HL-60/S4 treated with phorbol 12-myristate 13-acetate at 8.2 ng/mL for 4 days and 3 days (cell line): ENCODE data around the gene NEK7.

Source experiments
- in situ Hi-C: fragments of 300-500 bp; cut with MboI; formaldehyde crosslinking; loops from 2 replicates; pipeline ENCODE4 v1.15.0; 2022; ENCODE audit warnings: low sequenced_read_pairs

The NEK7 gene

DNA sequence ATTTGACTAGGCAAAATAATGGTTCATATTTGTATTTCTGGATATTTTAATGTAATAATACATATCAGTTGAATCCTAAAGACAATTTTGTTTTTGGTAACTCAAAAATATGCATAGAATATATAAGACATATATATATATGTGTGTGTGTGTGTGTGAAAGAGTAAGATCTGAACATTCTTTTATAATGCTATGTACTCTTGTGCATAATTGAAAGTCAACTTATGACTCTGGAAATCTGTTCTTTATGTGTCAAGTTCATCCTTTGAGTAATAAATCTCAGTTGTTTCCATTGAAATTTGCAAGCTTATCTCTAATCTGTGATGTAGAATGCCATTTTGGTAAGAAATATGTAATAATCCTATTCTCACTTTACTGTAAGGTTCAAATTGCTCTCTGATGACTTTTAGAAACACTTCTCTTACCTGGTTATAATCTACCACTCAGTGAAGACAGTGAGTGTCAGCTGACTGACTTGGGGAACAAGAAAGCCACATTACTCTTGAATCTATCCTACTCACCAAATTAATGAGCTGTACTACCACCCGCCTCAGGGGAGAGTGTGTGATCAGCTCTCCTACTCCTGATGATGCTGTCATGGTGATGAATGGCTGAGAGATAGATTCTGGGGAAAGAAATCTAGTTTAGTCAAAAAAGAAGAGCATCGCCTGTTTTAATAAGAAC is 15.0 kb upstream of the NEK7 start:
- in situ Hi-C loops = no loop called here

DNA sequence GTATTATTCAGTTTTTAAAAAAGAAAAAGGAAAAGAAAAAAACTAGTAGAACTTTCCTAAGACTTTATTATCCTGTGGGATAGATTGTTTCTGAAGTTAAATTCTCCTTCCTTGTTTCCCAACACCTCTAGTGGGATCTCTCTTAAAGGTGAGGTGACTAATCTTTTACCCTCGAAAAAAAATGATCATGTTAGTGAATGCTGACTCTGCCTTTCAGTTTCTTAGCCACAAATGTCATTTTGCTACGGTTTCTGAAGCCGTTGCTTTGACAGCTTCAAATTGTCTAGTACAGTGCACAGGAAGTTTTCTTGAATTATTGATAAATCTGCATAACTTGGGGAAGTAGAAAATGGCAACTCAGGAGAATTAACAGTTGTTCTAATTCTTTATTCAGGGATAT is 13.0 kb upstream of the NEK7 start:
- in situ Hi-C loops = no loop called here

DNA sequence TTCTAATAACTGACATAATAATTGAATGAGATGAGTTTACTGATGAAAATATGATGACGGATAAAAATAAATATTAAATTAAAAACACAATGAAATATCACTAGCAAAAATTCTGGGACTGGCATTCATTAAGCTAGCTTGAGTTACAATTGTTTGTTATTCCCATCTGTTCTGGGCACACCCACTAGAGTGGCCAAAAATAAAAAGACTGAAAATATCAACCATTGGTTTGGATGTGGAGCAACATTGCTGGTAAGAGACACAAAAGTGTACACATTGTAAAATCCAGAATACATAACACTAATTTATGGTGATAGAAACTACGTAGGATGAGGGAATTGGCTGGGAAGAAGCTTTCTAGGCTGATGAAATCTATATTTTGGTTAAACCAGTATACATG is 9.6 kb upstream of the NEK7 start:
- in situ Hi-C loops = no loop called here

DNA sequence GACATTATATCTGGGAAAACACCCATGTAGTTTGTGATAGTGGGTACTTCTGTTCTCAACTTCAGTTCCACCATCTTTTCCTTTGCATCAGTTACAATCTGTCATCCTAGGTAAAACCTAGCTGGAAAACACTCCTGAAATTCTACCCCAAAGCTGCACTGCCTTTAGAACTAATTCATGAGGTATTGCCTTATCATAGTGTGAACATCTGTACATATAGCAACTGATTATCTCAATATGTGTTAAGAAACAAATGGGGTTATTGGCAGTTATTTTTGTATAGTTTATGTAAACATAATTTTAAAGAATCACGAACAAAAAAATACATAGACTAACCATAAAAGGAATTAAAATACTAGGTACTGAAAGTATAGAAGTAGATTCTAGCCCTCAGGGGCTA is 6.4 kb upstream of the NEK7 start:
- in situ Hi-C loops = no loop called here

DNA sequence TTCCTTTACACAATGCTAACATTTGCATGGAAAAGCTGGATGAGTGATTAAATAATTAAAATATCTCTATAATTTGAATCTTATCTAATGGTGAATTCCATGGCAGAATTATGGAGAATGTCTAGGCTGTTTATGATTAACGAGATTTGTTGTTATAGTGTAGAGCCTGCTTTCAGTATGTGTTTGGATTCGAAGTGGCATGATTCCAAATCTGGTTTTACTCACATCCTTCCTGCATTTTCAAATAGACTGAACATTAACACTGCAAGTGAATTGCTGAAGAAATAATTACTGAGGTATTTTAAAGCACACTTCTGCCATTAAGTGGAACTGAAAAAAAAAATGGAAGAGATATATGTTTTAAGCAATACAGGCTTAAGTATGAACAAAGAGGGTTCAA is 5.1 kb upstream of the NEK7 start:
- in situ Hi-C loops = no loop called here

DNA sequence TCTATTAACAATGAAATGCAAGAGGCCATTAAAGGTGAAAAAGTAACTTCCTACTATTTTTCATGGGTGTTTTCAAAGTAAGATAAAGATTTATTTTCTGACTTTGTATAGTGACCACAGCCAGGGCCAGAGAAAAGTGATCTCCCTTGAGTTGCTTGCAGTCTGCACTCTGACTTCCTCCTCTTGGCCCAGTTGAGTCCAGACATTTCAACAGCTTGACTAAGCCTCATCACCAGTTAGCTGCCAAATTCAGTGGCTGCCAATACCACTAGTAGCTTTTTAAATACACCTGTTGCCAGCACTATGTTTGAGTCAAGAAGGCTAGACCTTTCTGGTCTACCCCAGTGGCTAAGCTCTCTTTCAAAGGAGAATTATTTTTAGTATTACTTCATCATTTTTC is 3.7 kb upstream of the NEK7 start:
- in situ Hi-C loops = no loop called here

DNA sequence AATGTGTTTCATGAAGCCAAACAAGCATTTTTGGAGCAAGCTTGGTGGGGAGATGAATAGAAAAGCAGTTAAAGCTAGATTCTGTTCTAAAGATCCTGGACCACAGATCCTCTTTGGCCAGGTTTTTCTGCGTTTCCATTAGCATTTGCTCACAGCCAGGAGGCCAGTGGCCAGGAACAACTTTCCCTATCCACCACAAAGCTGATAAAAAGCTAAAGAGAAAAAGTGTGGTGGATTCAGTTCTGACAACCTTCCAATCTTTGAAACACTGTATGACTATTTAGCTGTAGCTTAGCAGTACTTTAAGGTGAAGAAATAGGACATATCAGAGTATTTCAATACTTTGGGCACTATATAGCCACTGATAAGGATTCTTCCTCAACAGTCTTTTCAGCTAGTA is 3.0 kb upstream of the NEK7 start:
- in situ Hi-C loops = no loop called here

DNA sequence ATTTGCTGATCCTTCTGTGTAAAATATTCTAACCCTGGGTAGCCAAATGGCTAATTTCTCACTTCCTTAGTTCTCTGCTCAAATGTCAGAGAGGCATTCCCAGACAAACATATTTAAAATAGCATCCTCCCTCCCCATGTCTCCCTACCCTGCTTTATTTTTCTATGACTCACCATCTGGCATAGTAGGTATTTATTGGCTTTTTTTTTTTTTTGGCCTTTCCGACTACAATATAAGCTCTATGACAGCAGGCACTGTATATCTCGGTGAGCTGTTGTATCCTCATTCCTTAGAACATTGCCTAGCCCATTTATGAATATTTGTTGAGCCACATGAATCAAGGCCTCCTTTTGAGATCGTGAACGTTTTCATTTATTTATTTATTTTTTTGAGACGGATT is 1.5 kb upstream of the NEK7 start:
- in situ Hi-C loops = no loop called here

DNA sequence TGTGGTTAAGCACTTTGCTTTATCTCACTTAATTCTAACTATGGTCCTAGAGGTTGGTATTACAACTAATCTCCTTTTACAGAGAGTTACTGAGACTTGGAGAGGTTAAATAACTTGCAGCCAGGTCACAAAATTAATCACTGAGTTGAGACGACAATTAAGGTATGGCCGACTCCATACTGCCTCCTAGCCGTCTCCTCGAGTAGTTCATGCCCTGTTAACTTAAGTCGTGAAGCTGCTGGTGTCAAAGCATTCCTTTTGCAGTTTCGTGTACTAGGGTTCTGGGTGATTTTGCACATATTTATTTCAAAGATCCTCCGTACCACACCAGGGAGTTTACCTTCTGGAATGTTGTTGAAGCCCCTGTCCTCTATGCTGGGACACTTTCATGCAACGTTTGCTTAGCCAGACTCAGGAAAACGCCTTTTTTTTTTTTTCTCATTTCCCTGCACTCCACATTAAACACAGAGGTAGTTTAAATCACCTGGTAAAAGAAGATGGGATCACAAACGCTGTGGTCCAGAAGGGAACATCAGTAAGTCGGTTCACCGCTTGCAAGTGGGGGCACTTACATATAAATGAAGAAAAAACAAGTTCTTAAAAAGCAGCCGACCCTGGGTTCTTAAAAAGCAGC is 570 bp upstream of the NEK7 start:
- in situ Hi-C loops = no loop called here

DNA sequence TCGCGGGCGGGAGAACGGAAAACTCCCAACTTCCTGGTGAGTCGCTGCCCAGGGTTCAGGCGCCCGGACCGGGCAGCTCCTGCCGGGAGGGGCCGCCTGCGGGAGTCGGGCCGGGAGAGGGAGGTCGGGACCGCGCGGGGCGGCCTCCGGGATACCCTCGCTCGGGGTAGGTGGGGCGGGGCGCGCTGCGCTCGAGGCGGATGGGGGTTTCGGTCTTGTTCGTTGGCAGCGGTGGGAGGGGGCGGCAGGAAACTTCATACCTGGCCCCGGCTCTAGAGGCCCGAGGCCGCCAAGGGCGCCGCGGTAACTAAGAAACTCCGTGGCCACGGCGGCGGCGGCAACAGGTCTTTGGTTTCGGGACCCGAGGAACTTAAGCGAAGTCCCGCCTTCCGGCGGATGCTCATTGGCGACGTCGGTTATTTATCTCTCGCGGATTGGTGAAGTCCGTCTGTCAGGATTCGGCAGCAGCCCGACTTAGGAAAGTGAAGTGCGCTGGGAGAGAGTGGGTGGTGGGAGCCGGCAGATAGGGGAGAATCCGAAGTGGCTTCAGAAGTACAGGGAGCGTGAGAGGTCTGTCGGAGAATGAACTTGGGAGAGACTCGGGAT is 546 bp downstream of the NEK7 start:
- in situ Hi-C loops = no loop called here

DNA sequence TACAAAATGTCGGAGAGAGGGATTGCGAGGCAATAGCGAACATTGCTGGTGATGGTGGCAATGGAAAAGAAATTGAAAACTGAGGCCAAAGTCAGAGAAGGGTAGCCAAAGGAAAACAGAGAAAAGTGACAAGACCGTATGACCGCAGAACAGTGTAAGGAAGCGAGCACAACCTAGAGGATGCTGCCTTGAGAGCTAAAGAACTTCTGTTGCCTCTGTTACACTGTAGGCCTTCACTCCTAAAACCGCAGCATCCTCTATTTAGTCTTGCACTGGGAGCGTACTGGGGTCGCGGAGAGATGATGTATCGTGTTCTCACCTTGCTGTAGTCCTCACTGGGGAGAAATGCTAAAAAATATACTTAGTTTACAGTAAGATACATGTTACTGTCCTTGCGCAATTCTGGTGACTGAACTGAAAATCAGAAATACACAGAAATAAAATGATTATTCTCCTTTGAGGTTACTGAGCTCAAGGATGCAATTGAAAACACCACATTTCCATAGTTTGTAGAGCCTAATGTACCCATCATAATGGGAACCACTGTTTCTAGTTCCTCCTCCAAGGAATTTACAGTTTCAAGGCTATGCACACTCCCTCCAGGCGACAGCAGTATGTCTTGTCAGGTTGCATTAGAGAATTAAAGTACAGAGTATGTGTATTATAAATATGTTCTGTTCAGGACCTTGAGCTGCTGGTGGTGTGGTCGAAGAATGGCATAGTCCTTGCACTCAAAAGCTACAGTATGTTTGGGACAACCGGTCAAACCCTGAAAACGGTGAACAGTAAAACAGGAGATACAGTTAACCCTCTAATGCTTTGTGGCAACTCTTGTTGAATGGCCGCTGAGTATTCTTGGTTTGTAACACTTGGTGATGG is 1.3 kb downstream of the NEK7 start:
- in situ Hi-C loops = no loop called here

DNA sequence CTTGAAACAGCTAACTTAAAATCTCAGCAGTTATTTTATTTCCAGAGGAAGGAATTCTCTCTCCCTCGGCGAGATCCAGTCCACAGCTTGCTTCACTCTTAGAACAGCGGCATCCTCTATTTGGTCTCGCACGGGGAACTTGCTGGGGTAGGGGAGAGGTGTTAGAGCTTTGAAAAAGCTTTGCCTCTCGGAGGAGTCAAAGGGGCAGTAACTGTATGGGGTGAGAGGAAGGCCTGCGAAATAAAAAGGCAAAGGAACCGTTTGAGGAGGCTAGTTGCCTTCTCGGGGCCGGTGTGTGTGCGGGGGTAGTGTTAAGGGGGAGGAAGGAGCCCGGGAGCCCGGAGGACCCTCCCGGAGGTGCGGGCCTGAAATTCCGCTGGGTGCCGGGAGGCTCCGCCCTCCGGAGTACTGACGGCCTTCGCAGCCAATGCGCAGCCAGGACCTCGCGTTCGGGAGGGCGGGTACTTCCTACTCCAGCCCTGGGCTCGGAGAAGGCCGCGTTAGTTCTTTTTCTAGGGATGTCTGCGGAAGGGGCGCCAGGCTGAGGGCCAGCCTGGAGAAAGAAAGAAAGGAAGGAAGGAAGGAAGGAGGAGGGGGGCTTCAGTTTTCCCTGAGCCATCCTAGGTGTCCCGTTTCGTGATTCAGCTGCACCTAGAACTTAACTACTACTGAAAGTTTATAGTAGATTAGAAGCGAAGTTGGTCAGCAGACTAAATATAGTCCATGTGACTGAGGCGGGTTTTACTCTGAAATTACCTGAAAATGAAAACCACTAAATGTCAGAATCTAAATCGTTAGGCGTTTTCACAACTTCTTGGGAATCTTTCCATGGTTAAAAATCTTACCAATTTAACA is 2.2 kb downstream of the NEK7 start:
- in situ Hi-C loops = no loop called here

DNA sequence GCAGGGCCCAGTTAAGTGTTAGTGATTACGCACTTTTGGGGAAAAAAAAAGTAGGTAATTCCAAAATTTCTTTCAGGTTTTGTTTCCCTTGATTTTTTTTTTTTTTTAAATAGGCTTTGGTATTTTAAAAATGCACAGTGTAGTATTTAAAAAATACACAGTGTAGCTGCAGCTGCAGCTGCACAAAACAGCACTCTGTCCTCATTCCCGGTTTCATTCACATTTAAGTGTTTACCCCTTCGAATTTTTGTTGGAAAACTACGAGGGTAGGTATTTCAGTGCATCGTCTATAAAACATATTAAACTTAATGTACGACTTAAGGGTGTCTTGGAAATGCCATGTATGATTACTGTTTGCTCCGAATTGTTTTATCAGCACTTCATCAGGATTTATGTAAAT is 3.4 kb downstream of the NEK7 start:
- in situ Hi-C loops = no loop called here

DNA sequence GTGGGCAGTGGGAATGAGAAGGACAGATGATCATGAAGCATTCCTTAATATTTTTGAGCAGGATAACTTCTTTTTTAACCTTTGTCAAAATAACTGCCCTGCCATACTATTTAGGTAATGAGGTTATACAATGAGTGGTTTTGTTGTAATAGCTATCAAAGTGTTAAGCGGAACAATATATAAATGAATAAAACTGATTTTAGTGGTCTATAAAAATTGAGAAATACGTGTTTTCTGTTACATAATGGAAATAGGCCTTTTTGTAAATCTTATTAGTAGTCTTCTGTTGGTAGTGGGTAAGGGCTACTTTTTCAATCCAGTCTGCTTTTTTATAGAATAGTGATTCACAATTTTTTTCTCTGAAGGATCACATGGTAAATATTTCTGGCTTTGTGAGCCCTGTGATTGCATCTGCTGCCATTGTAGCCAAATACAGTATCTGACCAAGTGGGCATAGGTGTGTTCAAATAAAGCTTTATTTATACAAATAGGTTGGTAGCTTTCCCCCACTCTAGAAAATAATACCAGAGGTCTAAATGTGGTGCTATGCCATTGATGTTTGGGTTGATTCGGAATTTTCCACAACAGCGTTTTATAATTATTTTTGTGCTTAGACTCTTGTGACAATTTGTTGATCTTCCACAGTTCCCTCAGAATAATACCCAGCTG is 4.3 kb downstream of the NEK7 start:
- in situ Hi-C loops = no loop called here

DNA sequence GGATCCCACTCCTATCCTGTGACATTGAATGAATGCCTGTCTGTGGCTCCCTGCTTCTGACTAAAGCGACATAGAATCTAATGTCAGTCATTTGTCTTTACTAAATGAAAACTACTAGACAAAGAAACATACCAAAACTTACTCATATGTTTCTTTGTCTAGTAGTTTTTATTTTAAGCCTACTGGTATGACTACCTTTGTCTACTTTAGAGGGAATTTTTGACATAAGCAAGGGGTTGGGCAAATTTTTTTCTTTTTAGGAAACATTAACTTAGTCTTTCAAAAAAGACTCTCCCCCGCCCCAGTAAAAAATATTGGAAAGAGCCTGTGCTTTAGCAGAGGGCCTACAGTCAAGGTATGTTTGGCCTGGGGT is 4.9 kb downstream of the NEK7 start:
- in situ Hi-C loops = no loop called here

DNA sequence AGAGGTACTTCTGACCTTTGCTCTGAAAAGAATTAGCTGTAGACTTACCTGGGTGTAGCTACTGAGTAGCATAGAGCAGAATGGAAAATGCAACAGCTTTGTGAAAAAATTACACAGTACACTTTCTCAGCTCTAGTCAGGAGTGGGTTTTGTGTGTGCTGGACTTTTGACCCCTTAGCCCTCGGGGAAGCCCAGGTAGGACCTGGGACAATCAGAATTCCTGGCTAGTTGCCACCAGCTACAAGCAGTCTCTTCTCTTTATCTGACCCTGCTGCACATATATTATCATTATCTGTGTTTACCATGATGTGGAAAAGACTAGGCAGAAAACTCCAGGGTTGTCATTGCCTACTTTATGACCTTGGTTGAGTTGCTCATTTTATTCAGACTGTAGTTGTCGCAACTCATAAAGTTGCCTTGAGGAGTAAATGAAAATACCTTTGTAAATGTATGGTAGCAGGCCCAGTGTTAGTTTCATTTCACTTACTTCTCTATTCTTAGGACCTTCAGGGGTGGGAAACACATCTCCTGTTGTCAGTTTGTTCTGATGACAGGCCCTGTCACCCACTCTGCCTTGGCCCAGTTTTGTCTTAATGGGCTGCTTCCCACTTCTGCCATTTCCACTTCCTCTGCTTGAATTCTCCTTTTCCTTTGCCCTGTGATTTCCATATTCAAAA is 5.4 kb downstream of the NEK7 start:
- in situ Hi-C loops = no loop called here

DNA sequence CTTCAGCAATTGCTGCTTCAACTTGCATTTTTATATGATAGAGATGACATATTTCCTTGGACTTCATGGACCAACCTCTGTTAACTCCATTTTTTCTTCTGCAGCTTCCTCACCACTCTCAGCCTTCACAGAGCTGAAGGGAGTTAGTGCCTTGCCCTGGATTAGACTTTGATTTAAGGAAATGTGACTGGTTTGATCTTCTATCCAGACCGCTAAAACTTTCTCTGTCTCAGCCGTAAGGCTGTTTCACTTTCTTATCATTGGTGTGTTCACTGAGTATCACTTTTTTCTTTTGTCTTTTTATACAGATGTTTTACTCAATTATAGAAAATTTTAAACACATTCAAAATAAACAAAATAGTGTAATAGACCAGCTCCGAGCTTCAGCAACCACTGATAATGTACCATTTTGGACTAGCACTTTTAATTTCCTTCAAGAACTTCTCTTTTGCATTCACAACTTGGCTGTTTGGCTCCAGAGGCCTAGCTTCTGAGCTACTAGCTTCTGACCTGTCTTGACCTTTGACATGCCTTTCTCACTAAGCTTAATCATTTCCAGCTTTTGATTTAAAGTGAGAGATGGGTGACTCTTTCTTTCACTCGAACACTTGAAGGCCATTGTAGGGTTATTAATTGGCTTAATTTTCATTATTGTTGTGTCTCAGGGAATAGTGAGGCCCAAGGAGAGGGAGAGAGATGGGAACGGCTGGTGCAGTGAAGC is 9.3 kb downstream of the NEK7 start:
- in situ Hi-C loops = no loop called here

DNA sequence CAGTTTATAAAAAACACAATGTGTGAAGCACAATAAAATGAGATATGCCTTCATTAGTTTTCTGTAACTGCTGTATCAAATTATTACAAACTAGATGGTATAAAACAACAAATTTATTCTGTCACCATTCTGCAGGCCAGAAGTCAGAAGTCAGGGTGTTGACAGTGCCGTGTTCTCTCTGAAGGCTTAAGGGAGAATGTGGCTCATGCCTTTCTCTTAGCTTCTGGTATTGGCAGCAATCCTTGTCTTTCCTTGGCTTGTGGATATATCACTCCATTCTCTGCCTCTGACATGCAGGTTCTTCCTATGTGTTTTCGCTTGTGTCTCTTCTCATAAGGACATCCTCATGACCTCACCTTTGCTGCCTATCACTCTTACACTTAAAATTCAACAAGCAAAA is 10.1 kb downstream of the NEK7 start:
- in situ Hi-C loops = no loop called here

DNA sequence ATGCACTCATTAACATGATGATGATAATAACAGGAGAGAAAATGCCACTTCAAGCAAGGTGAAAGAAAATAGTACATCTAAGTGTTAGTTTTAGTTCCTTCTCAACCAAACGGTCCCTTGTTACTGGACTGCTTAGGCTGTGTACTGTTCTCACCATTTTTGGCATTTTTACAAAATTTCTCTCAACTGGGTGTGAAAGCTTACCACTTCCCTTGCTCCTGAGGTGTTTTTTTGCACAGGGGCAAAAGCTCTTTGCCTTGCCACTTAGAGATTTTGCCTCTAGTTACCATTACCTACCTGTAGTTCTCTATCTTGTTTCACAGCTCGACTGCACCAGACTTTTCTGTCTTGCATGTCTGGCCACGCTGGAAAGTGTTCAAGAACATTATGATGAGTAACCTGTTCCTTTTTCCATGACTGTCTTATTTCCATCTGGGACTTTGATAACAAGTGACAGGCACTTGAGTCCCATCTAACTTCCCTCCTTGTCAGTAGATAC is 10.7 kb downstream of the NEK7 start:
- in situ Hi-C loops = no loop called here
